RPMI7951 (cell line): ENCODE results near the gene GLT8D2. TPM values are rescaled to one million over a fixed set of nuclear protein-coding genes. Genes with fewer than 3 reads are reported as not detected.
"Not testable (repeated sequence)": the region's sequence is repeated elsewhere in the genome, so short reads cannot be mapped to it uniquely, and the experiment has no call there.

Source experiments
- DNase-seq: peaks from one replicate; pipeline ENCODE4 v3.0.0-alpha.2; 2012; ENCODE audit warnings: low read depth
- total RNA-seq: library from RNA; depleted of rRNA; stranded (reverse); fragments of >200 nt; shearing (Covaris generic); gene quantifications from 2 replicates; pipeline ENCODE4 v1.2.3, GENCODE V29; 2014

The GLT8D2 gene
- total RNA-seq, 1 experiment from 2014 or later = 14.8 TPM

DNA sequence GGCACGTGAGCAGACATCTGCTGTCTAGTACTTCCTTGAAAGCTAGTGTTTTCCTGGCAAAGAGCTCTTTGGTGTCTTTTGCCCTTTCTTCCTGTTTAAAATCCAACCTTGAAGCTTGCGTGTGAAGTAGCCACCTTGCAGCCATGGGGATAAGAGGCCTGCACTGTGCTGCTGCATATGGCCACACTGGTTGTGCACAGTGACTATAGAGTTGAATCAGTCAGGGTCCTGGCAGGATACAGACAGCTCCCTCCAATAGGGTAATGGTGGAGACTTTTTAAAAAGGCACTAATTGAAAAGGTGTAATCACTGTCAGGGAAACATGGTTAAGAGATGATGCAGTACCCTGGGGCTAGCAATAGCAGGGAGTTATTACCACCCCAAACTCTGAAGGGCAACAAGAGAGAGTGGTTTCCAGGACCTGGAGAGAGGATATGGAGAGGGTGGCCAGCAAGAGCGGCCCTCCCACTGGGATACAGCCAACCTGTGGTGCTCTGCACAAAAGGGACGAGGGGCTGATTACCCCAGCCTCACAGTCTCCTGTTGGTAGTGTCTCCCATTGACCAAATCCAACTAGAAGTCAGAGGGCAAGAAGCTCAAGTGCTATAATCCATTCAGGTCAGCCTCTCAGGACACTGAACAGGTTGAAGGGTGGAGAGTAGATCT lies 4.8 kb upstream of the GLT8D2 start:
- DNase-seq = peak; percentile 2

GRCh38 chr12:104050436-104050835 lies 449 bp upstream of the GLT8D2 start:
- peak; percentile 9 for DNase-seq

GRCh38 chr12:104049278-104049902 lies 597 bp downstream of the GLT8D2 start:
- peak; percentile 31 for DNase-seq

DNA sequence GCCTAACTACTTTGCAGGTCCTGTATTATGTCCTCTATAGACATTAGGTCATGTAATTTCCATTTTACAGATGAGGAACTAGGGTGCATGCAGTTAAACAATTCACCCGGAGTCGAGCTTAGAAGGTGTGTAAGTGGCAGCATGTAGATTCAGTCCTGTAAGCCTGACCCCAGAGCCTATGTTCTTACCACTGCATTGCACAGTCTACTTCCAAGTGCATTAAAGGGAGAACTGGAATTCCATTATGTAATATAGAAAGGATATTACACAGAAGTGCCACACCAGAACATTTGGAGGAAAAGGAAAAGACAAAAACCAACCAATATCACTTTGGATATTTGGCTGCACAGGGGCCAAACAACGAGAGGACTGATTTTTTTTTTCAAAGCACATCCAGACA lies 1.2 kb downstream of the GLT8D2 start:
- DNase-seq = no peak

DNA sequence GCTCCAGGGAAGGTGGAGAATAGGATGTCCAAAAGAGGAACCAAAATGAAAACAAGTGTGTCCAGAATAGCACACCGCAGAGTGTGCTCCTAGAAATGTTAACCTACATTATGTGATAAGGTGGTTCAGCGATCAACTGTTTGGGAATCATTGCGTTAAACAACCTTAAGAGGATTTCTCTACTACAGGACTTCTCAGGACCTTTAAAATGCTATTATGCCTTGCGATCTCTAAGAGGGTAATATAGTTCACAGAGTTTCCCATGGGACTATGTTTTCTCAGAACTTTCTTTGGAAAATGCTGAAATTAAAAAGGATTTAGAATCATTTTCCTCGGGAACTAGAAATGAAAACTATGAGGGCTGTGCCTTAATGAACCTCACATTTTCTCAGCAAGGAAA lies 1.8 kb downstream of the GLT8D2 start:
- DNase-seq = no peak

- no peak for DNase-seq
Observed at GRCh38 chr12:104046306-104046705, 3.7 kb downstream of the GLT8D2 start.

DNA sequence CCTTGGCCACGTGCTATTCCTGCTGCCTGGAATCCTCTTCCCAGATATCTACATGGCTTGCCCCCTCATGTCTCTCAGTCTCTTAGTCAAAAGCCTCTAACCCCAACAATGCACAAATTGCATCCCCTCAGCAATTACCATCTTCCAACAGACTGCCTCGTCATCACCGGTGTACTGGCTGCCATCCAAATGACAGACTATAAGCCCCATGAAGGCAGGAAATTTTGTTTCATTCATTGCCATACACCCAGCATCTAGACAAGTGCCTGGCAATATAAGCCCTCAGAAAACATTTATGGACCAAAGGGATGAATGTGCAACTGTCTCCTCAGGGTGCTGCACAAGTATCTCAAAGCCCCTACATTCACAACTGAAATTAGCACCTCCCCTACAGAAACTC lies 5.8 kb downstream of the GLT8D2 start:
- no peak for DNase-seq

GRCh38 chr12:104042580-104042979 lies 7.4 kb downstream of the GLT8D2 start:
- no peak for DNase-seq

- not testable (repeated sequence) for DNase-seq
Observed at GRCh38 chr12:104039769-104040168, 10.2 kb downstream of the GLT8D2 start.

DNA sequence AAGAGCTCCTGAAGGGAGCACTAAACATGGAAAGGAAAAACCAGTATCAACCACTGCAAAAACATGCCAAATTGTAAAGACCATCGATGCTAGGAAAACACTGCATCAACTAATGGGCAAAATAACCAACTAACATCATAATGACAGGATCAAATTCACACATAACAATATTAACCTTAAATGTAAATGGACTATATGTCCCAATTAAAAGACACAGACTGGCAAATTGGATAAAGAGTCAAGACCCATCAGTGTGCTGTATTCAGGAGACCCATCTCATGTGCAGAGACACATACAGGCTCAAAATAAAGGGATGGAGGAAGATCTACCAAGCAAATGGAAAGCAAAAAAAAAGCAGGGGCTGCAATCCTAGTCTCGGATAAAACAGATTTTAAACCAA lies 13.8 kb downstream of the GLT8D2 start:
- not testable (repeated sequence) for DNase-seq

DNA sequence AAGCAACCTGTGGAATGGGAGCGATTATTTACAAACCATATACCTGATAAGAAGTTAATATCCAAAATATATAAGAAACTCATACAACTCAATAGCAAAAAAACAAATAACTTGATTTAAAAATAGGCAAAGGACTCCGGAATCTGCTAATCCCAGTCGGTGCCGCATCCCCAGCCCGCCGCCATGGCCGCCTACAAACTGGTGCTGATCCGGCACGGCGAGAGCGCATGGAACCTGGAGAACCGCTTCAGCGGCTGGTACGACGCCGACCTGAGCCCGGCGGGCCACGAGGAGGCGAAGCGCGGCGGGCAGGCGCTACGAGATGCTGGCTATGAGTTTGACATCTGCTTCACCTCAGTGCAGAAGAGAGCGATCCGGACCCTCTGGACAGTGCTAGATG lies 19.4 kb downstream of the GLT8D2 start:
- DNase-seq = not testable (repeated sequence)

DNA sequence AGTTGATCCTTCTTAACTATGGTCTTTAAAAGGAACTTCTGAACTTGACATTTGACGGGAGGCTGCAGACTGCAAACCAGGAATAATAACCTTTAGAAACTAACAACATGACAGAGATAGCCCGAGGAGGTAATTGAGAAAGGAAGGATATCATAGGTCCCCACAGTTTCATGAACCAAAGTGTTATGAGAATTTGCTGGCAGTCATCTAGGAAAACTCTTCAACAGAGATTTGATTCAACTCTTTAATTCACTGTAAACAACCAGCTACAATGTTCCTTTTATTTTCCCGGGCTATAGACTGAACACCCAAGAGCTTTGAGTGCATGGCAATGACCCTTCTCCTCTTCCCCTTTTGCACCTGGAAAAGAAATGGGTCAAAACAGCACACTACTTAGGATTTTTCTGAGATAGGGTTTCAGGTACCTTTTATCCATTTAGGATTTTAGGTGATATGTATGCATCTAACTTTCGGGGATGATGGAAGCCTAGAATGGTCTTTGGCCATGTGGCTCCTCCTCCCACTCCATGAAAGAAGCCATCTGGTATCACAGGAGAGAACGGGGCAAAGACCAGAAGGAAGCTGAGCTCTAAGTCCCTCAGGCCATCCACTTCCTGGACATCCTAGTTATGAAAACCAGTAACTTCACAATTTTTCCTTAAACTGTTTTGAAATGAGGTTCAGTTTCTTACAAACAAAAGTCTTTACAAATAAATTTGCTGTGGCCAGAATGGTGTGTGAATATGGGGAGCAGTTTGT lies 23.0 kb downstream of the GLT8D2 start:
- peak; percentile 23 for DNase-seq

DNA sequence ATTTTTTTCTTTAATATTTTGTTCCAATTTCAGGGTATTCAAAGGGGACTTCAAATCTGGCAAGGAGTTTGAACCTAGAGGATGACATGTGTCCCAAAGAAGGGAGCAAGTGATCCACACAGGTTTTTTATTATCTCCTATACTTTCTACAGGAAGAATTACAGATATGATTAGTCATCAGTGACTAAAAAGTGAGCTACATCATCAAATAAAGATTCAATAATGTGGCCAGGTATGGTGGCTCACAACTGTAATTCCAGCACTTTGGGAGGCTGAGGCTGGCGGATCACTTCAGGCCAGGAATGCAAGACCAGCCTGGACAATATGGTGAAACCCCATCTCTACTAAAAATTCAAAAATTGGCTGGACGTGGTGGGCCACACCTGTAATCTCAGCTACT lies 24.2 kb downstream of the GLT8D2 start:
- DNase-seq = no peak

DNA sequence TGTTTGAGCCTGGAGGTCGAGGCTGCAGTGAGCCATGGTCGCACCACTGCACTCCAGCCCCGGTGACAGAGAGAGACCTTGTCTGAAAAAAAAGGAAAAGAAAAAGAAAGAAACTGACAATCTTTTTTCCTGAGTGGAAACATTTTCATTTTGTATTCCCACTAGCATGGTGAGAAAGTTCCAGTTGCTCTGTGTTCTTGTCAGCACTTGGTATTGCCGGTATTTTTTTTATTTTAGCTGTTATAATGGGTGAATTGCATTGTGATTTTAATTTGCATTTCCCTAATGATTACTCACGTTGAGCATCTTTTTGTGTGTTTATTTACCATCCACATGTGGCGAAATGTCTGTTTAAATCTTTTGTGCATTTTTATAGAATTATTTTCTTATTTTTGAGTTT lies 25.6 kb downstream of the GLT8D2 start:
- no peak for DNase-seq

DNA sequence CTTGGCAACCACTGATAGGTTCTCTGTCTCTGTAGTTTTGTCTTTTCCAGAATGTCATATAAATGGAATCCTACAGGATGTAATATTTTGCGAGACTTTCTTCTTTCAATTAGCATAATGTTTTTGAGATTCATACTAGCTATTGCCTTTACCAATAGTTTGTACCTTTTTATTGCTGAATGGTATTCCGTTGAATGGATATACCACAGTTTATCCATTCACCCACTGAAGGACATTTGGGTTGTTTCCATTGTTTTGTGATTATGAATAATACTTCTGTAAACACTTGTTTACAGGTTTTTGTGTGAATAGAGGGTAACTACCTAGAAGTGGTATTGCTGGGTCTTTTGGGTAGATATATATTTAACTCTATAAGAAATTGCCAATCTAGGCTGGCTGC lies 26.3 kb downstream of the GLT8D2 start:
- DNase-seq = no peak

DNA sequence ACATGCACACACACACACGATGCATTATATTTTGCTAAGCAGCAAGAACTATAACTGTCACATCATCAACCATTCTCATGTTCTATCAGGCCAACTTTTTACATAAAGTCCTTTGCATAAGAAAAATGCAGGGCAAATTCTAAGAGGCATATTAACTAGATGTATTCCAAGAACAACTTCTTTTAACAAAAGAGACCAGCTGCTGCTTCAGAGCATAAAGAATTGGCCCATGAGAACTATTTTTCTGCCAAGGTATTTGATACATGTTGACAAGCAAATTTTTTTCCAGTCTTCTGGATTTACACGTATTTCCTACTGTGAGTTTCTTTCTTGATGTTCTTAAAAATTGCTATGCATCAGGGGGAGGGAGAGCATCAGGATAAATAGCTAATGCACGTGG lies 27.2 kb downstream of the GLT8D2 start:
- no peak for DNase-seq

DNA sequence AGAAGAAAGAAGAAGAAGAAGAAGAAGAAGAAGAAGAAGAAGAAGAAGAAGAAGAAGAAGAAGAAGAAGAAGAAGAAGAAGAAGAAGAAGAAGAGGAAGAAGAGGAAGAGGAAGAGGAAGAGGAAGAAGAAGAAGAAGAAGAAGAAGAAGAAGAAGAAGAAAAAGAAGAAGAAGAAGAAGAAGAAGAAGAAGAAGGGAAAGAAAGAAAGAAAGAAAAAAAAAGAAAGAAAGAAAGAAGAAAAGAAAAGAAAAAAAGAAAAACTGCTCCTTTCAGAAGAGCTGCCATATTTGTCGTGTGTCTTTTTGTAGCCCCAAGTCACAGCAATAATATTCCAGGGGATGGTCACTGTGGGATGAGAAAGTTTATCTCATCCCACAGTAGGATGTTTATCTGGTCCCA lies 28.1 kb downstream of the GLT8D2 start:
- DNase-seq = not testable (repeated sequence)

GRCh38 chr12:104012331-104012730 lies 37.7 kb downstream of the GLT8D2 start:
- DNase-seq = no peak

- peak; percentile 83 for DNase-seq
Observed at GRCh38 chr12:104011253-104011652, 38.7 kb downstream of the GLT8D2 start.

DNA sequence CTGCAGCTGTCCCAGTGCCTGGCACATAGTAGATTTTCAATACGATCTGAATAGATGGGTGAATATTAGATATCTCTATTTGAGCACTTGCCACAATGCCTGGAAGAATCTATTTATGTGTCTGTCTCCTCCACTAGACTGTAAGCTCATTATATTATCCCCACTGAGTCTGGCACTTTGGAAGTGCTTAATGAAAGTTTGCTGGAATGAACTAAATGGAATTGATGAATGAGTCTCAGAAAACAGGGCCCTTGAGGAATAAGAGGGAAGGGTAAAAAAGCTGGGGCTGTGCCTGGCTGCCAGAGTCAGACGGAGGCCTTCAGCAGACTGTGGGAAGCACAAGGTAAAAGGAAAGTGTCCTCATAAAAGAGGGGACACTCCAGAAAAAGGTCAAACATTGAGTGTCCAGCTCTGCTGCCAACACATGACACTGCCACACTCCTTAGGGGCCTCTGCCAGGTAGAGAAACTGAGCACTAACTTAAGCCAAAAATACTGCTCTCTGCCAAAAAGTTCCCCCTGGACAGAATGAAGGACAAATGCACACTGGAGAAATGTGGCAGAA lies 39.3 kb downstream of the GLT8D2 start:
- no peak for DNase-seq

DNA sequence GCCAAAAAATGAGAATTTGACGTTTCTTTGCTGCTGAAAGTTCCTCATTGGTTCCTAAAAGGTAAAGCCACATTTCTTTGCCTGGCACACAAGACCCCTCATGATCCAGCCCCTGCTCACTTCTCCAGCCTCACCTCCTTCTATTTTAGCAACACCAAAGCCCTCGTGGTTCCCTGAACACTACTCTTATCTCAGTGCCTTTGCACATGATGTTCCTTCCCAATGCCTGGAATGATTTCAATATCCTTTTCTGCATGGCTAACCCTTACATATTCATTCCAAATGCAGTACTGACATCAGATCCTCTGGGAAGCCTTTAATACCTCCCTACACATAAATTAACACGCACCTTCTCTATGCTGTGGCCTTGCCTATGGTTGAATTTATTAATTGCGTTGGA lies 39.9 kb downstream of the GLT8D2 start:
- no peak for DNase-seq

GRCh38 chr12:104006929-104007328 lies 43.1 kb downstream of the GLT8D2 start:
- peak; percentile 37 for DNase-seq

GRCh38 chr12:104003596-104003995 lies 46.4 kb downstream of the GLT8D2 start:
- no peak for DNase-seq
